Measurements from ENCODE around the gene MTG2. TPM values are rescaled to one million over a fixed set of nuclear protein-coding genes. Genes with fewer than 3 reads are reported as not detected.

The MTG2 gene
- total and polyA plus RNA-seq, 2 of the 13 experiments (the other 11 are each of a cell fraction or from before 2014, with no cell fraction given): 20.4 to 37.8 TPM

- no peak for TF ChIP-seq RERE (CRISPR knock-in tag; IDR thresholded peaks at IDR 0.05; ENCODE audit: low read depth)
- TF ChIP-seq CAMTA2 (CRISPR knock-in tag; IDR thresholded peaks at IDR 0.05; ENCODE audit: borderline replicate concordance): no peak
- TF ChIP-seq THAP7 (CRISPR knock-in tag; IDR thresholded peaks at IDR 0.05): no peak
- TF ChIP-seq ZNF225 (CRISPR knock-in tag; IDR thresholded peaks at IDR 0.05): 0 out of 2 replicates have a peak, but pooled peaks have one; percentile 7
- no peak for TF ChIP-seq ZNF607 (CRISPR knock-in tag; IDR thresholded peaks at IDR 0.05; ENCODE audit: borderline replicate concordance)
- no peak for TF ChIP-seq SALL1 (CRISPR knock-in tag; IDR thresholded peaks at IDR 0.05)
- TF ChIP-seq ZFX (CRISPR knock-in tag; IDR thresholded peaks at IDR 0.05; ENCODE audit: low read depth): no peak
- no peak for TF ChIP-seq ZNF530 (CRISPR knock-in tag; IDR thresholded peaks at IDR 0.05; ENCODE audit: low read depth)
- no peak for TF ChIP-seq ZNF407 (CRISPR knock-in tag; IDR thresholded peaks at IDR 0.05; ENCODE audit: not compliant biosample characterization)
- peak; percentile 31; the same call in 1 of the 2 replicates for TF ChIP-seq NR2F6 (IDR thresholded peaks at IDR 0.05)
- TF ChIP-seq NR2F6 (CRISPR knock-in tag; IDR thresholded peaks at IDR 0.05): no peak
- TF ChIP-seq ZNF770 (CRISPR knock-in tag; IDR thresholded peaks at IDR 0.05): 0 out of 2 replicates have a peak, but pooled peaks have one; percentile 1
Measured at GRCh38 chr20:62209850-62210495, 27.1 kb downstream of the MTG2 start (continued).

All from HepG2 (cell line).